Activated gamma-delta T cell treated with Interleukin-2 at 50 U/mL for 16 hours (primary cell): ENCODE data around the gene FRG1.
"Not testable (repeated sequence)": the region's sequence is repeated elsewhere in the genome, so short reads cannot be mapped to it uniquely, and the experiment has no call there.

Experiments
- DNase-seq: peaks from one replicate; pipeline ENCODE4 v3.0.0-alpha.2; 2020

The FRG1 gene

GRCh38 chr4:189988877-189989431, 48.3 kb downstream of the FRG1 start:
- no peak for DNase-seq

GRCh38 chr4:189989941-189990340, 49.3 kb downstream of the FRG1 start:
- DNase-seq = not testable (repeated sequence)
